H9 (cell line): Measurements from ENCODE around the gene PHTF1. TPM values are rescaled to one million over a fixed set of nuclear protein-coding genes. Genes with fewer than 3 reads are reported as not detected.

Experiments
- DNase-seq: peaks from one replicate; pipeline ENCODE4 v3.0.0-alpha.2; 2017
- H2AFZ ChIP-seq: one replicate; pipeline ENCODE4 v1.6.1; 2013; ENCODE audit warnings: mild to moderate bottlenecking, low read length, control low read depth, moderate library complexity
- H2AK5ac ChIP-seq: 2 replicates; pipeline ENCODE4 v1.6.1; 2013; ENCODE audit warnings: low read length, control low read depth, mixed read lengths; ENCODE audit not compliant: insufficient read length
- H2BK120ac ChIP-seq: one replicate; pipeline ENCODE4 v1.6.1; 2013; ENCODE audit warnings: low read depth, mild to moderate bottlenecking, low read length, control low read depth, inconsistent platforms; ENCODE audit not compliant: poor library complexity, severe bottlenecking
- H2BK12ac ChIP-seq: 2 replicates; pipeline ENCODE4 v1.6.1; 2013; ENCODE audit warnings: low read length, control low read depth, mixed read lengths, low read depth; ENCODE audit not compliant: insufficient read length
- H2BK15ac ChIP-seq: 2 replicates; pipeline ENCODE4 v1.6.1; 2013; ENCODE audit warnings: low read depth, low read length, control low read depth
- H2BK20ac ChIP-seq: one replicate; pipeline ENCODE4 v1.6.1; 2013; ENCODE audit warnings: low read depth, mild to moderate bottlenecking, low read length, control low read depth, inconsistent platforms; ENCODE audit not compliant: poor library complexity, severe bottlenecking
- H2BK5ac ChIP-seq: 2 replicates; pipeline ENCODE4 v1.6.1; 2013; ENCODE audit warnings: low read length, control low read depth, mixed read lengths; ENCODE audit not compliant: insufficient read length
- H3K14ac ChIP-seq: 2 replicates; pipeline ENCODE4 v1.6.1; 2013; ENCODE audit warnings: low read length, control low read depth; ENCODE audit not compliant: insufficient read depth
- H3K18ac ChIP-seq: 2 replicates; pipeline ENCODE4 v1.6.1; 2013; ENCODE audit warnings: low read depth, mild to moderate bottlenecking, mixed read lengths, low read length, control low read depth; ENCODE audit not compliant: insufficient read length
- H3K23ac ChIP-seq: 2 replicates; pipeline ENCODE4 v1.6.1; 2013; ENCODE audit warnings: low read length, control low read depth, mixed read lengths, low read depth; ENCODE audit not compliant: insufficient read length
- H3K23me2 ChIP-seq: 2 replicates; pipeline ENCODE4 v1.6.1; 2013; ENCODE audit warnings: low read depth, mild to moderate bottlenecking, mixed read lengths, low read length, control low read depth; ENCODE audit not compliant: insufficient read length, poor library complexity, severe bottlenecking
- H3K27ac ChIP-seq: 2 replicates; pipeline ENCODE4 v1.5.1; 2013; ENCODE audit warnings: low read length, control low read depth, mixed read lengths, low read depth; ENCODE audit not compliant: insufficient read length
- H3K27me3 ChIP-seq: 2 replicates; pipeline ENCODE4 v1.6.1; 2013; ENCODE audit warnings: low read length, control low read depth, inconsistent platforms; ENCODE audit not compliant: insufficient read depth
- H3K4ac ChIP-seq: 2 replicates; pipeline ENCODE4 v1.6.1; 2013; ENCODE audit warnings: low read depth, mild to moderate bottlenecking, control low read depth, inconsistent platforms, low read length, moderate library complexity
- H3K4me1 ChIP-seq: 2 replicates; pipeline ENCODE4 v1.6.1; 2013; ENCODE audit warnings: low read length, control low read depth, inconsistent platforms; ENCODE audit not compliant: insufficient read depth
- H3K4me2 ChIP-seq: 2 replicates; pipeline ENCODE4 v1.6.1; 2013; ENCODE audit warnings: low read length, control low read depth, mixed read lengths; ENCODE audit not compliant: insufficient read length, insufficient read depth
- H3K56ac ChIP-seq: 2 replicates; pipeline ENCODE4 v1.6.1; 2013; ENCODE audit warnings: low read depth, mild to moderate bottlenecking, mixed read lengths, low read length, control low read depth; ENCODE audit not compliant: insufficient read length
- H3K79me1 ChIP-seq: 2 replicates; pipeline ENCODE4 v1.6.1; 2013; ENCODE audit warnings: low read depth, mild to moderate bottlenecking, moderate library complexity, low read length, control low read depth, inconsistent platforms; ENCODE audit not compliant: insufficient read depth, poor library complexity, severe bottlenecking
- H3K79me2 ChIP-seq: 2 replicates; pipeline ENCODE4 v1.6.1; 2013; ENCODE audit warnings: low read length, control low read depth, inconsistent platforms; ENCODE audit not compliant: insufficient read depth
- H3K9ac ChIP-seq: 2 replicates; pipeline ENCODE4 v1.6.1; 2013; ENCODE audit warnings: low read length, control low read depth, mixed read lengths; ENCODE audit not compliant: insufficient read length; ENCODE audit errors: extremely low read depth
- H3K9me3 ChIP-seq: one replicate; pipeline ENCODE4 v1.6.1; 2013; ENCODE audit warnings: low read depth, low read length, inconsistent platforms; ENCODE audit not compliant: control insufficient read depth
- H3T11ph ChIP-seq: one replicate; pipeline ENCODE4 v1.6.1; 2013; ENCODE audit warnings: mild to moderate bottlenecking, low read length, control low read depth, inconsistent platforms
- H4K20me1 ChIP-seq: one replicate; pipeline ENCODE4 v1.6.1; 2013; ENCODE audit not compliant: control insufficient read depth, insufficient read length, insufficient read depth
- H4K5ac ChIP-seq: 2 replicates; pipeline ENCODE4 v1.6.1; 2013; ENCODE audit warnings: low read depth, mild to moderate bottlenecking, mixed read lengths, low read length, control low read depth; ENCODE audit not compliant: insufficient read length
- H4K8ac ChIP-seq: replicated peaks from 2 replicates; pipeline ENCODE4 v1.6.1; 2013; ENCODE audit warnings: low read length, control low read depth, mixed read lengths, low read depth; ENCODE audit not compliant: insufficient read length
- H4K91ac ChIP-seq: 2 replicates; pipeline ENCODE4 v1.6.1; 2013; ENCODE audit warnings: low read depth, mild to moderate bottlenecking, moderate library complexity, mixed read lengths, low read length, control low read depth; ENCODE audit not compliant: insufficient read length
- H3K27ac Mint-ChIP-seq, 3 experiments: 2 replicates in 2 of 3; 3 replicates in 1 of 3; pipeline ENCODE4 v1.8.0; 2020 to 2021; ENCODE audit warnings: mixed read lengths in 3 of 3, mild to moderate bottlenecking in 1 of 3, moderate library complexity in 1 of 3
- H3K27me3 Mint-ChIP-seq: 2 replicates; pipeline ENCODE4 v1.8.0; 2021; ENCODE audit warnings: low read depth, mild to moderate bottlenecking, moderate library complexity, mixed read lengths
- H3K36me3 Mint-ChIP-seq, 3 experiments: 2 replicates in 2 of 3; 3 replicates in 1 of 3; pipeline ENCODE4 v1.8.0; 2020 to 2021; ENCODE audit warnings: low read depth in 3 of 3, mixed read lengths in 3 of 3; ENCODE audit not compliant: insufficient read depth in 1 of 3
- H3K4me1 Mint-ChIP-seq, 2 experiments: 2 replicates each; pipeline ENCODE4 v1.8.0; 2020; ENCODE audit warnings: mixed read lengths in 2 of 2
- H3K4me3 Mint-ChIP-seq, 2 experiments: 2 replicates in 1 of 2; 3 replicates in 1 of 2; pipeline ENCODE4 v1.8.0; 2020 to 2021; ENCODE audit warnings: mild to moderate bottlenecking in 2 of 2, mixed read lengths in 2 of 2, moderate library complexity in 1 of 2
- H3K9me3 Mint-ChIP-seq, 2 experiments: 2 replicates in 1 of 2; 3 replicates in 1 of 2; pipeline ENCODE4 v1.8.0; 2020; ENCODE audit warnings: mild to moderate bottlenecking in 2 of 2, mixed read lengths in 2 of 2, moderate library complexity in 1 of 2
- WGBS: extraction: QIAGEN DNeasy Blood & Tissue Kit; methylation state at CpG from one replicate; pipeline ENCODE4 v1.1.7; 2013; ENCODE audit warnings: missing lambda C conversion rate, low lambda C conversion rate, mixed read lengths; ENCODE audit not compliant: insufficient read length; ENCODE audit errors: extremely low coverage; 5-methylcytosine and 5-hydroxymethylcytosine counted together
- total RNA-seq: library from RNA; stranded (reverse); gene quantifications from 2 replicates; pipeline ENCODE4 v1.2.1, GENCODE V29; 2021
- TF ChIP-seq, protein P1 (sequence below): fragments of 200-600 bp; sonication (generic); conservative IDR thresholded peaks from 3 replicates; pipeline ENCODE4 v1.8.0; 2021; ENCODE audit warnings: antibody characterized with exemption, mild to moderate bottlenecking

The PHTF1 gene
- total RNA-seq, 1 experiment from 2014 or later: 28.4 TPM

- no CpG with 5 or more reads among the region's 5 CpGs for WGBS
Measured at GRCh38 chr1:113742515-113742914, 16.8 kb downstream of the PHTF1 start.

More at GRCh38 chr1:113742515-113742914, 16.8 kb downstream of the PHTF1 start:
- Histone ChIP-seq H3K9ac (no peak overlapping the region), H2BK15ac (no peak overlapping the region), H2AK5ac (no peak overlapping the region), H3K79me2 (no peaks in the 10 kb centered on the region), H4K5ac (no peak overlapping the region), H3K27me3 (no peaks in the 10 kb centered on the region), H3K14ac (no peak overlapping the region), H2AFZ (no peak overlapping the region), H2BK120ac (no peak overlapping the region), H3K23ac (no peak overlapping the region), H2BK12ac (no peak overlapping the region), H3T11ph (no peak overlapping the region), H3K27ac (no peak overlapping the region), H4K8ac (no peak overlapping the region), H4K91ac (no peak overlapping the region), H2BK20ac (no peak overlapping the region), H3K9me3 (no peaks in the 10 kb centered on the region), H3K79me1 (no peaks in the 10 kb centered on the region), H3K56ac (no peak overlapping the region), H3K23me2 (no peaks in the 10 kb centered on the region), H3K4me1 (no peaks in the 10 kb centered on the region), H2BK5ac (no peak overlapping the region), H4K20me1 (no peaks in the 10 kb centered on the region), H3K18ac (no peak overlapping the region), H3K4ac (no peak overlapping the region), H3K4me2 (no peak overlapping the region)
- H3K9me3 Mint-ChIP-seq: peaks cover 4 to 6% of the 10 kb centered on the region in 2 experiments; a peak in 3 of 5 replicates
- H3K27ac Mint-ChIP-seq: no peak overlapping the region; a peak in 1 of 7 replicates
- H3K4me3 Mint-ChIP-seq: no peak overlapping the region
- H3K27me3 Mint-ChIP-seq: no peaks in the 10 kb centered on the region
- peaks cover 0 to 7% of the 10 kb centered on the region in 2 experiments; a peak in 2 of 4 replicates for H3K4me1 Mint-ChIP-seq
- H3K36me3 Mint-ChIP-seq: peaks cover 14 to 36% (median 30%) of the 10 kb centered on the region in 3 experiments
- no peak for DNase-seq
- TF ChIP-seq, protein P1, sequence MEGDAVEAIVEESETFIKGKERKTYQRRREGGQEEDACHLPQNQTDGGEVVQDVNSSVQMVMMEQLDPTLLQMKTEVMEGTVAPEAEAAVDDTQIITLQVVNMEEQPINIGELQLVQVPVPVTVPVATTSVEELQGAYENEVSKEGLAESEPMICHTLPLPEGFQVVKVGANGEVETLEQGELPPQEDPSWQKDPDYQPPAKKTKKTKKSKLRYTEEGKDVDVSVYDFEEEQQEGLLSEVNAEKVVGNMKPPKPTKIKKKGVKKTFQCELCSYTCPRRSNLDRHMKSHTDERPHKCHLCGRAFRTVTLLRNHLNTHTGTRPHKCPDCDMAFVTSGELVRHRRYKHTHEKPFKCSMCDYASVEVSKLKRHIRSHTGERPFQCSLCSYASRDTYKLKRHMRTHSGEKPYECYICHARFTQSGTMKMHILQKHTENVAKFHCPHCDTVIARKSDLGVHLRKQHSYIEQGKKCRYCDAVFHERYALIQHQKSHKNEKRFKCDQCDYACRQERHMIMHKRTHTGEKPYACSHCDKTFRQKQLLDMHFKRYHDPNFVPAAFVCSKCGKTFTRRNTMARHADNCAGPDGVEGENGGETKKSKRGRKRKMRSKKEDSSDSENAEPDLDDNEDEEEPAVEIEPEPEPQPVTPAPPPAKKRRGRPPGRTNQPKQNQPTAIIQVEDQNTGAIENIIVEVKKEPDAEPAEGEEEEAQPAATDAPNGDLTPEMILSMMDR: no peak
